ENCODE measurements around the gene ZNRF2.

ZNRF2 gene

DNA sequence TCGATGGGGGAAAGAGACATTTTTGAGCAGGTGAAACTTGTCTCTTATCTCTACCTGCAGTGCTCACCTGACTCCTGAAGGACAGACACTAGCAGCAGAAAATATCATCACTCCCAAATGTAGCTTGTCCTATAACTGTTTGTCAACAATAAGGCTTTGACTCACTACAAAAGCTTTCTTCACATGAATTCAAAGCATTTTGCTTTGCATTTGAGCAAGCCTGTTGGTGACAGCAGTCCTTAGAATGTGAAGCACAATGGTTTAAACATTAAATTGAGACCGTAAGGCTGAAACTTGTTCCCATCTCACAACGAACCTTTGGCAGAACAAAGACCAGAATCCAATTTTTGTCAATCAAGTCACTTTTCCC lies 30.6 kb upstream of the ZNRF2 start:
- Histone ChIP-seq H3K9ac (no peak overlapping the region), H3K4me1 (peaks cover 64% of the 10 kb centered on the region), H3K27me3 (ENCODE audit: control insufficient read depth, insufficient read depth, low read length) (no peaks in the 10 kb centered on the region), H2AFZ (peak overlapping the region; percentile 65), H3K9me3 (ENCODE audit: control insufficient read depth, low read length) (no peaks in the 10 kb centered on the region), H3K4me2 (ENCODE audit: low read length) (no peak overlapping the region), H3K79me2 (no peaks in the 10 kb centered on the region), H3K4me3 (ENCODE audit: low read depth, low read length) (no peak overlapping the region), H3K27ac (peak overlapping the region; percentile 86), H3K36me3 (ENCODE audit: control insufficient read depth, insufficient read depth, low read length) (no peaks in the 10 kb centered on the region)
- TF ChIP-seq, protein P1, sequence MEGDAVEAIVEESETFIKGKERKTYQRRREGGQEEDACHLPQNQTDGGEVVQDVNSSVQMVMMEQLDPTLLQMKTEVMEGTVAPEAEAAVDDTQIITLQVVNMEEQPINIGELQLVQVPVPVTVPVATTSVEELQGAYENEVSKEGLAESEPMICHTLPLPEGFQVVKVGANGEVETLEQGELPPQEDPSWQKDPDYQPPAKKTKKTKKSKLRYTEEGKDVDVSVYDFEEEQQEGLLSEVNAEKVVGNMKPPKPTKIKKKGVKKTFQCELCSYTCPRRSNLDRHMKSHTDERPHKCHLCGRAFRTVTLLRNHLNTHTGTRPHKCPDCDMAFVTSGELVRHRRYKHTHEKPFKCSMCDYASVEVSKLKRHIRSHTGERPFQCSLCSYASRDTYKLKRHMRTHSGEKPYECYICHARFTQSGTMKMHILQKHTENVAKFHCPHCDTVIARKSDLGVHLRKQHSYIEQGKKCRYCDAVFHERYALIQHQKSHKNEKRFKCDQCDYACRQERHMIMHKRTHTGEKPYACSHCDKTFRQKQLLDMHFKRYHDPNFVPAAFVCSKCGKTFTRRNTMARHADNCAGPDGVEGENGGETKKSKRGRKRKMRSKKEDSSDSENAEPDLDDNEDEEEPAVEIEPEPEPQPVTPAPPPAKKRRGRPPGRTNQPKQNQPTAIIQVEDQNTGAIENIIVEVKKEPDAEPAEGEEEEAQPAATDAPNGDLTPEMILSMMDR (IDR thresholded peaks at IDR 0.05) = no peak

GRCh38 chr7:30254248-30254647 lies 30.1 kb upstream of the ZNRF2 start:
- H3K4me3 ChIP-seq (ENCODE audit: low read depth, low read length) = no peak overlapping the region
- TF ChIP-seq, protein P1 (IDR thresholded peaks at IDR 0.05) = no peak
- H2AFZ ChIP-seq = peak overlapping the region; percentile 23
- no peak overlapping the region for H3K9ac ChIP-seq
- no peak overlapping the region for H3K4me2 ChIP-seq (ENCODE audit: low read length)
- H3K27ac ChIP-seq = no peak overlapping the region
- H3K79me2 ChIP-seq = no peaks in the 10 kb centered on the region
- peaks cover 59% of the 10 kb centered on the region for H3K4me1 ChIP-seq
- no peaks in the 10 kb centered on the region for H3K27me3 ChIP-seq (ENCODE audit: control insufficient read depth, insufficient read depth, low read length)
- H3K9me3 ChIP-seq (ENCODE audit: control insufficient read depth, low read length) = no peaks in the 10 kb centered on the region
- H3K36me3 ChIP-seq (ENCODE audit: control insufficient read depth, insufficient read depth, low read length) = no peaks in the 10 kb centered on the region

DNA sequence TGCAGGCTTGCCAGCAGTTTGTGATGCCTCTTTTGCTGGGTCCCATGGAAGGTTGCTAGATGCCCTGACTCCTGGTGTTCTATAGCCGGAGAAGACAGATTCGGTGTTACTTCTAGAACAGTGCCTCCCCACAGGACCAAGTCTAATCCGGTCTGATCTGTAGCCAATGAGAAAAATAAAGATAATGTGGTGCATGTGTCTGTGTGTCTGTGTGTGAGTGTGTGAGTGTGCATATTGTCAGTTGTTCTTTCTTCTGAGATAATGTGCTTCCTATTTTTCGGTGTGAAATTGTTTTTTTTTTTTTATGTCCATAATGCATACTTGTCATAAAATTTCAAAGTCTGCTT lies 29.7 kb upstream of the ZNRF2 start:
- TF ChIP-seq, protein P1 (IDR thresholded peaks at IDR 0.05) = no peak
- H3K36me3 ChIP-seq (ENCODE audit: control insufficient read depth, insufficient read depth, low read length) = no peaks in the 10 kb centered on the region
- H3K9ac ChIP-seq = no peak overlapping the region
- no peak overlapping the region for H3K4me3 ChIP-seq (ENCODE audit: low read depth, low read length)
- H3K79me2 ChIP-seq = no peaks in the 10 kb centered on the region
- H3K4me2 ChIP-seq (ENCODE audit: low read length) = no peak overlapping the region
- H3K9me3 ChIP-seq (ENCODE audit: control insufficient read depth, low read length) = no peaks in the 10 kb centered on the region
- no peak overlapping the region for H3K27ac ChIP-seq
- peak overlapping the region; percentile 23 for H2AFZ ChIP-seq
- no peaks in the 10 kb centered on the region for H3K27me3 ChIP-seq (ENCODE audit: control insufficient read depth, insufficient read depth, low read length)
- H3K4me1 ChIP-seq = peaks cover 55% of the 10 kb centered on the region

- no peaks in the 10 kb centered on the region for H3K9me3 ChIP-seq (ENCODE audit: control insufficient read depth, low read length)
- H3K9ac ChIP-seq = no peak overlapping the region
- TF ChIP-seq, protein P1 (IDR thresholded peaks at IDR 0.05) = no peak
- no peak overlapping the region for H3K4me3 ChIP-seq (ENCODE audit: low read depth, low read length)
- H3K27ac ChIP-seq = no peak overlapping the region
- H3K79me2 ChIP-seq = no peaks in the 10 kb centered on the region
- peak overlapping the region; percentile 9 for H2AFZ ChIP-seq
- H3K4me2 ChIP-seq (ENCODE audit: low read length) = peak overlapping the region; percentile 9
- peaks cover 49% of the 10 kb centered on the region for H3K4me1 ChIP-seq
- H3K36me3 ChIP-seq (ENCODE audit: control insufficient read depth, insufficient read depth, low read length) = no peaks in the 10 kb centered on the region
- no peaks in the 10 kb centered on the region for H3K27me3 ChIP-seq (ENCODE audit: control insufficient read depth, insufficient read depth, low read length)
These were observed 29.2 kb upstream of the ZNRF2 start for GRCh38 chr7:30255064-30255769.

DNA sequence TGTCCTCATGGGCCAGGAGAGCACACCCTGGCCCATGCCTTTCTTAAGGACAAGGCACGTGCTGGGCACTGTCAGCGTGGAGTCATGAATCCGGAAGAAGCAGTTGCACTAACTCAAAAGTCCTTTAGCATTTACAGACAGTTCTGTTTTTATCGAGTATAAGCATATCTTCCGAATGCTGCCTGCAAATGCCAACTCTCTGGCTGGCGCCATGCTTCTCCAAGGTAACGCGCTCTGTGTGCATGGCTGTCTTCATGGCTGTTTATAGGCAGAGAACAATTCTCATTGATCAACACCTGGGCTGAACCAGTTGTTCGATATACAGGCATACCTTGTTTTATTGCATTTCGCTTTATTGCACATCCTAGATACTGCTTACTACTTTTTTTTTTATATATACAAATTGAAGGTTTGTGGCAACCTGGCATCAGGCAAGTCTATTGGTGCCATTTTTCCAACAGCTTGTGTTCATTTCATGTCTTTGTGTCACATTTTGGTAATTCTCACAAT lies 28.0 kb upstream of the ZNRF2 start:
- H3K79me2 ChIP-seq = no peaks in the 10 kb centered on the region
- H2AFZ ChIP-seq = no peak overlapping the region
- H3K4me2 ChIP-seq (ENCODE audit: low read length) = no peak overlapping the region
- no peaks in the 10 kb centered on the region for H3K9me3 ChIP-seq (ENCODE audit: control insufficient read depth, low read length)
- no peak overlapping the region for H3K27ac ChIP-seq
- H3K4me1 ChIP-seq = peaks cover 39% of the 10 kb centered on the region
- no peaks in the 10 kb centered on the region for H3K36me3 ChIP-seq (ENCODE audit: control insufficient read depth, insufficient read depth, low read length)
- TF ChIP-seq, protein P1 (IDR thresholded peaks at IDR 0.05) = no peak
- H3K9ac ChIP-seq = no peak overlapping the region
- no peak overlapping the region for H3K4me3 ChIP-seq (ENCODE audit: low read depth, low read length)
- no peaks in the 10 kb centered on the region for H3K27me3 ChIP-seq (ENCODE audit: control insufficient read depth, insufficient read depth, low read length)
